ENCODE data around the gene RND2. TPM values are rescaled to one million over a fixed set of nuclear protein-coding genes. Genes with fewer than 3 reads are reported as not detected.

Gene RND2
- total and polyA plus RNA-seq, 9 donors = 0.35 to 1.2 (median 0.81) TPM

GRCh38 chr17:43006639-43007551 is 18.1 kb upstream of the RND2 start, which contains the start of gene IFI35:
IFI35 (plus strand) TSS chr17:43006784; CDS start chr17:43006948, 164 bp downstream.
- Histone ChIP-seq H3K27me3 (ENCODE audit: control insufficient read depth, insufficient read depth, low read length) (no peaks in the 10 kb centered on the region), H3K27ac (ENCODE audit: low read length) (peak within 1 kb of the TSS; percentile 97), H3K9me3 (replicated peaks; ENCODE audit: control insufficient read depth, low read depth, low read length) (no peaks in the 10 kb centered on the region), H3K4me3 (ENCODE audit: low read length) (peak within 1 kb of the TSS; percentile 83), H3K36me3 (ENCODE audit: control insufficient read depth, insufficient read depth, low read length) (peaks cover 27% of the 10 kb centered on the region), H3K4me1 (ENCODE audit: control insufficient read depth, insufficient read depth, low read length) (peaks cover 8% of the 10 kb centered on the region)
- WGBS (ENCODE audit: insufficient coverage) = 30% methylated on average over 14 of the region's 18 CpGs
- peak; percentile 92 for DNase-seq

GRCh38 chr17:43010667-43011308 is 14.2 kb upstream of the RND2 start:
- Histone ChIP-seq H3K4me3 (ENCODE audit: low read length) (no peak overlapping the region), H3K9me3 (replicated peaks; ENCODE audit: control insufficient read depth, low read depth, low read length) (no peaks in the 10 kb centered on the region), H3K27ac (ENCODE audit: low read length) (no peak overlapping the region), H3K36me3 (ENCODE audit: control insufficient read depth, insufficient read depth, low read length) (peaks cover 36% of the 10 kb centered on the region), H3K27me3 (ENCODE audit: control insufficient read depth, insufficient read depth, low read length) (no peaks in the 10 kb centered on the region), H3K4me1 (ENCODE audit: control insufficient read depth, insufficient read depth, low read length) (peaks cover 22% of the 10 kb centered on the region)
- no peak for DNase-seq
- WGBS (ENCODE audit: insufficient coverage) = 90% methylated on average over 2 of the region's 5 CpGs

GRCh38 chr17:43011728-43012472 is 13.1 kb upstream of the RND2 start:
- Histone ChIP-seq H3K27me3 (ENCODE audit: control insufficient read depth, insufficient read depth, low read length) (no peaks in the 10 kb centered on the region), H3K4me1 (ENCODE audit: control insufficient read depth, insufficient read depth, low read length) (peaks cover 24% of the 10 kb centered on the region), H3K9me3 (replicated peaks; ENCODE audit: control insufficient read depth, low read depth, low read length) (no peaks in the 10 kb centered on the region), H3K4me3 (ENCODE audit: low read length) (no peak overlapping the region), H3K27ac (ENCODE audit: low read length) (no peak overlapping the region), H3K36me3 (ENCODE audit: control insufficient read depth, insufficient read depth, low read length) (peaks cover 46% of the 10 kb centered on the region)
- WGBS (ENCODE audit: insufficient coverage) = 72% methylated on average over 11 of the region's 15 CpGs
- no peak for DNase-seq

GRCh38 chr17:43013296-43013695 is 11.7 kb upstream of the RND2 start:
- WGBS (ENCODE audit: insufficient coverage) = 78% methylated on average over 8 of the region's 8 CpGs
- H3K27me3 ChIP-seq (ENCODE audit: control insufficient read depth, insufficient read depth, low read length) = no peaks in the 10 kb centered on the region
- DNase-seq = no peak
- no peak overlapping the region for H3K27ac ChIP-seq (ENCODE audit: low read length)
- H3K9me3 ChIP-seq (replicated peaks; ENCODE audit: control insufficient read depth, low read depth, low read length) = no peaks in the 10 kb centered on the region
- H3K4me3 ChIP-seq (ENCODE audit: low read length) = no peak overlapping the region
- H3K4me1 ChIP-seq (ENCODE audit: control insufficient read depth, insufficient read depth, low read length) = peaks cover 22% of the 10 kb centered on the region
- H3K36me3 ChIP-seq (ENCODE audit: control insufficient read depth, insufficient read depth, low read length) = peaks cover 58% of the 10 kb centered on the region

- H3K27ac ChIP-seq (ENCODE audit: low read length) = peak overlapping the region; percentile 72
- H3K4me1 ChIP-seq (ENCODE audit: control insufficient read depth, insufficient read depth, low read length) = peaks cover 24% of the 10 kb centered on the region
- 78% methylated on average over 8 of the region's 12 CpGs for WGBS (ENCODE audit: insufficient coverage)
- H3K4me3 ChIP-seq (ENCODE audit: low read length) = no peak overlapping the region
- no peaks in the 10 kb centered on the region for H3K9me3 ChIP-seq (replicated peaks; ENCODE audit: control insufficient read depth, low read depth, low read length)
- H3K36me3 ChIP-seq (ENCODE audit: control insufficient read depth, insufficient read depth, low read length) = peaks cover 58% of the 10 kb centered on the region
- DNase-seq = no peak
- H3K27me3 ChIP-seq (ENCODE audit: control insufficient read depth, insufficient read depth, low read length) = no peaks in the 10 kb centered on the region
Measured at GRCh38 chr17:43014020-43014648, 10.9 kb upstream of the RND2 start.

GRCh38 chr17:43014649-43015542 is 10.1 kb upstream of the RND2 start:
- peak; percentile 35 for DNase-seq
- Histone ChIP-seq H3K4me3 (ENCODE audit: low read length) (no peak overlapping the region), H3K4me1 (ENCODE audit: control insufficient read depth, insufficient read depth, low read length) (peaks cover 32% of the 10 kb centered on the region), H3K36me3 (ENCODE audit: control insufficient read depth, insufficient read depth, low read length) (peaks cover 61% of the 10 kb centered on the region), H3K27me3 (ENCODE audit: control insufficient read depth, insufficient read depth, low read length) (no peaks in the 10 kb centered on the region), H3K9me3 (replicated peaks; ENCODE audit: control insufficient read depth, low read depth, low read length) (no peaks in the 10 kb centered on the region), H3K27ac (ENCODE audit: low read length) (peak overlapping the region; percentile 72)
- 50% methylated on average over 1 of the region's 8 CpGs for WGBS (ENCODE audit: insufficient coverage)

- no peak for DNase-seq
- H3K4me3 ChIP-seq (ENCODE audit: low read length) = no peak overlapping the region
- peaks cover 64% of the 10 kb centered on the region for H3K36me3 ChIP-seq (ENCODE audit: control insufficient read depth, insufficient read depth, low read length)
- H3K4me1 ChIP-seq (ENCODE audit: control insufficient read depth, insufficient read depth, low read length) = peaks cover 38% of the 10 kb centered on the region
- H3K9me3 ChIP-seq (replicated peaks; ENCODE audit: control insufficient read depth, low read depth, low read length) = no peaks in the 10 kb centered on the region
- H3K27me3 ChIP-seq (ENCODE audit: control insufficient read depth, insufficient read depth, low read length) = no peaks in the 10 kb centered on the region
- peak overlapping the region; percentile 72 for H3K27ac ChIP-seq (ENCODE audit: low read length)
- 44% methylated on average over 3 of the region's 9 CpGs for WGBS (ENCODE audit: insufficient coverage)
Measured at GRCh38 chr17:43015579-43015978, 9.5 kb upstream of the RND2 start.

GRCh38 chr17:43016216-43016615 is 8.8 kb upstream of the RND2 start:
- Histone ChIP-seq H3K4me1 (ENCODE audit: control insufficient read depth, insufficient read depth, low read length) (peaks cover 43% of the 10 kb centered on the region), H3K9me3 (replicated peaks; ENCODE audit: control insufficient read depth, low read depth, low read length) (no peaks in the 10 kb centered on the region), H3K4me3 (ENCODE audit: low read length) (no peak overlapping the region), H3K36me3 (ENCODE audit: control insufficient read depth, insufficient read depth, low read length) (peaks cover 64% of the 10 kb centered on the region), H3K27me3 (ENCODE audit: control insufficient read depth, insufficient read depth, low read length) (no peaks in the 10 kb centered on the region), H3K27ac (ENCODE audit: low read length) (no peak overlapping the region)
- WGBS (ENCODE audit: insufficient coverage) = 88% methylated on average over 6 of the region's 7 CpGs
- no peak for DNase-seq

Measured in muscle of leg (tissue), 11 donors.